Fibroblast of the conjunctiva (primary cell): Measurements from ENCODE around the gene MTNR1A.
A peak's percentile ranks its signal among the peaks of the same experiment; 100 is the strongest.
"Not testable (repeated sequence)": the region's sequence is repeated elsewhere in the genome, so short reads cannot be mapped to it uniquely, and the experiment has no call there.

Experiments
- DNase-seq: peaks from one replicate; pipeline ENCODE4 v3.0.0-alpha.2; 2010; ENCODE audit warnings: low read depth

The MTNR1A gene

GRCh38 chr4:186561748-186562147 is 6.4 kb upstream of the MTNR1A start:
- no peak for DNase-seq

DNA sequence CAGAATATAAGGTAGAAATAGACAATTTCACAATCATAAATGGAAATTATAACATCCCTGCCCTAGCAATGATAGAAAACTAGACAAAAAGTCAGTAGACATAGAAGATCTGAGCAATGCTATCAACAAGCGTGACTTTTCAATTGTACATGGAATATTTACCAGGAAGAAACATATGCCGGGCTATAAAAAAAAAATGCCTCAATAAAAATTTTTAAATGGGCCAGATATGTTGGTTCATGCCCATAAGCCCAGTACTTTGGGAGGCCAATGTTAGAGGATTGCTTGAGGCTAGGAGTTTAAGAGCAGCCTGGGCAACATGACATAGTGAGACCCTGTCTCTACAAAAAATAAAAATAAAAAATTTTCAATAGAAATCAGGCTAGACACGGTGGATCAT is 5.3 kb upstream of the MTNR1A start:
- no peak for DNase-seq

- peak; percentile 10 for DNase-seq
Measured at GRCh38 chr4:186557486-186557885, 2.1 kb upstream of the MTNR1A start.

DNA sequence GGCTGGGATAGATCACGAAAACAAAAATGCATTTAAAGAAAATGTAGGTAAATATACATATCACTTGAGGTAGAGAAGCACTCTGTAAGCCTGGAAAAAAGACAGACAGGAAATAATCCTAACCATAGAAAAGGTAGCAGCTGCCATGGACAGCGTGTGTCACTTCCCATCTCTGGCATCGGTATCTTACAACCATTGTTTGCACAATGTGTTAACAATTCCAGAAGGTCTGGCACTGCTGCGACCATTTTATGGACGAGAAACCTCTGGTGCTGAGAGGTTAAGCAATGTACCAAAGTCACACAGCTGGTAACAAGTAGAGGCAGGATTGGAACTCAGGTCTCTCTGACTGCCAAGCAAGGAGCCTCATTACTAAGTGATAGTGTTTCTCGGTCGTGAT is 1.7 kb upstream of the MTNR1A start:
- DNase-seq, result no peak

DNA sequence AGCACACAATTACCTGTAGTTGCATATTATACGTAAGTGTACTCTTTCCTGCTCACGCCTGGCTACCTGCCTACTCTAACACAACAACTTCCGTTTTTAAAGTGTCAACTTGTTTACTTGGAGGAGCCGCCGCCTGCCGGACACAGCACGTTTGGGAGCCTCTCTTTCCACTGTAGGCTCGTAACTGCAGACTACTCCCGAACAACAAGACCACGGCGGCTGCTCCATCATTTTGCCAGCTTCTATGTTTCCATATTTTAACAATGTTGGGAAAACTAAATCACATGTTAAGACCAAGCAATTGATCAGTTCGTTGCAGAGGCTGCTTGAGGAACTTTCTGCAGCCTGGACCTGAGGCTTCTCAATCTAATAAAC is 841 bp downstream of the MTNR1A start:
- no peak for DNase-seq

GRCh38 chr4:186553717-186554116 is 1.6 kb downstream of the MTNR1A start:
- no peak for DNase-seq

DNA sequence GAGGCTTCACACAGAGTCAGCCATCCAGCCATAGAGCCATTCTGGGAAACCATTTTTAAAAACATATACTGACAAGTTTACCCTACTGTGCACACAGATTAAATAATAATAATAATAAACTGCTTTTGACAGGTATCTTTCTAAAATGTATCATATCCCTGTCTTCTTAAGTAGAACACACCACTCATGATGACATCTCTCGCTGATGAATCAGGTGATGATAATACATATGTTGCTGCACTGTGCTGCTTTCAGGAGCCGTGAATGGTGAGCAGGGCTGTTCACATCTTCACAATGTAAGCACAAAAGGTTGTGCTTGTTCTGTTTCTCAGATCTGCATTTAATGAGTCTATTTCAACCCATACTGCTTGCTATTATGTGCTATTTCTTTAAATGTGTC is 3.5 kb downstream of the MTNR1A start:
- DNase-seq, result no peak

DNA sequence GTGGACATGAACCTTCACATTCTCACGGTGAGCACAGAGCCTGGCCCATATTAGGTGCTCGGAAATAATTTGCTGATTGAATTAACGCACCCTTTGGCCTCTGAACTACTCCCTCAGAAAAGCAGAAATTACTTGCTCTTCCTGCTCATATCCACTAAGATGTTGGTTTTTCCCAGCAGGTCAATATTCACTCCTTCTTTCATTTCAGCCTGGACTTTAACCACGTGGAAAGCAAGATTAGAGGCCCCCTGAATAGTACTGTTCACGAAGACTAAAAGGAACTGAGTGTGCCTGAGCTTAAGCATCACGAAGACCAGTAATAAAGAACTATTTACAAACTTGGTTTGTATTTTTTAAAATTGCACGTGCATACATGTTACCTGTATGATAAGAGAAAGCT is 9.9 kb downstream of the MTNR1A start:
- DNase-seq, result no peak

DNA sequence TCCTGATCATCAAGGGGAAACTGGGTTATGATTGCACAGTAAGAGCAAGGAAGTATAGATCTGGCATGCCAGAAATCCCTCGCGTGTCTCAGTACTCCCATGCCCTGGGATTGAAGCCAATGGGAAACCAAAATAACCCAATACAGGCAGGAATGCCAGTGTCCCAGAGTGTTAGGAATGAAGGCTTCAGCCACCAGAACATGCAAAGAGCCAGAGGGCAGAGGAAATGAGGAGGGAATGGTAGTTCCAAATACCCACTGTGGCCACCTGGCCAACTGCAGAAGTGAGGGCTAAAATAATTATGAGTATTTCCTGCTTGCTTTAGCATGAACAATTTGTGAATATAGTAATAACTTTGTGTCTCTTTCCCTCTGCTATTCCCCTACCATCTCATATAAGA is 12.2 kb downstream of the MTNR1A start:
- no peak for DNase-seq

- DNase-seq, result no peak
Measured at GRCh38 chr4:186541801-186542200, 13.6 kb downstream of the MTNR1A start.

DNA sequence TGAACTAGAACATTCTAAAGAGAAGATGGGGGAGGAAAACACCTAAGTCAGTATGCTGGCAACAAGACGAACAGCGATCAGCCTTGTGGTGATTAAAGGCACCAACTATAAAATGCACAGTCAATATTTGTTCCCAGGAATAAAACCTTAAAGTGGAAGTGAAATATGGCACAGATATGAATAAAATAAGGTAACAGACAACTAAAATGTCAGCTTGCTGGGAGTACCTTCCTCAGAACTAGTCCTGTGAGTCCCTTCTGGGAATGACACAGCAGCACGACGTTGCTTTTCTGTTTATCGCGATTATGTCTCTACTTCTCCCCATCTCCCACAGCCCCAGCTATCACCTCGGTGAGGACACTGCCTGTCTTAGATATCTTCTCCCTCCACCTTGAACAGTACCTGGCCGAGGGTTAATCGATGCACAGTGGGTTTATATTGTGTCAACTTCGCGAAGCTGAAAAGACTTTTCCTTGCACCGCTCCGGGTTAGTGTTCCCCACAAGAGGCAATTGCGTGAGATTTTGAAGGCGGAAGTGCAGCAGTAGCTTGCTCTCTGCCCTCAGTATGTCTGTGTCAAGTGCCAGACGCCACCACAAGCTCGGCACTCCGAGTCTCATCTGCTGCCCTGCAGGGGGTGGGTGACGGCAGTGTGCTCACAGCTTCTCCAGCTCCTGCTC is 17.4 kb downstream of the MTNR1A start:
- no peak for DNase-seq

DNA sequence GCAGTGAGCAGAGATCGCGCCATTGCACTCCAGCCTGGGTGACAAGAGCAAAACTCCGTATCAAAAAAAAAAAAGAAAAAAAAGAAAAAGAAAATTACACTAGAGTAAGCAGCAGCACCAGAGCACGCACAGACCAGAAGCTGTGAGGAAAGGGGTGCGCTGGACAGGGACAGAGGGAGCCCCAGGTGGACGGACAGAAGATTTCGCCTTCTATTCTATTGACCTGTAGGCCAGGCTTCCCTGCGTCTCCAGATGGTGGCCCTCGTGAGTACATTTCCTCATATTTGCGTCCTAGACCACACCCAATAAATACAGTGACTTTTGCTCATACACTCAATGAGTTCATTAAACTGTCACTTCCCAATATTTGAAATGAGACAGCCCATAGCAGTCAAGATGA is 19.1 kb downstream of the MTNR1A start:
- no peak for DNase-seq

DNA sequence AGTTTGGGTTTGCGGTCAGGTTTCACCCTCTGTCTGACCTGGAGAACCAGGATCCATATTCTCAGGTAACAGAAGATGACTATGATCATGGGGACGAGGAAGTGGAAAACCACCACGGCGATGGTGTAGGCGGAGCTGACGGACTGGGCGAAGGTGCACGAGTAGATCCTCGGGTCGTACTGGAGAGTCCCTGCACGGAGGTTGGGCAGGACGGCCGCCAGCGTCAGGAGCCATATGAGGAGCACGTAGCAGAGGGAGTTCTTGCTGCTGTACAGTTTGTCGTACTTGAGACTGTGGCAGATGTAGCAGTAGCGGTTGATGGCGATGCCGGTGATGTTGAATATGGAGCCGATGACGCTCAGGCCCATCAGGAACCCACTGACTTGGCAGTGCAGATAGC is 21.3 kb downstream of the MTNR1A start:
- no peak for DNase-seq

- DNase-seq, result not testable (repeated sequence)
Measured at GRCh38 chr4:186523927-186524326, 31.4 kb downstream of the MTNR1A start.

GRCh38 chr4:186516287-186516686 is 39.1 kb downstream of the MTNR1A start:
- no peak for DNase-seq

DNA sequence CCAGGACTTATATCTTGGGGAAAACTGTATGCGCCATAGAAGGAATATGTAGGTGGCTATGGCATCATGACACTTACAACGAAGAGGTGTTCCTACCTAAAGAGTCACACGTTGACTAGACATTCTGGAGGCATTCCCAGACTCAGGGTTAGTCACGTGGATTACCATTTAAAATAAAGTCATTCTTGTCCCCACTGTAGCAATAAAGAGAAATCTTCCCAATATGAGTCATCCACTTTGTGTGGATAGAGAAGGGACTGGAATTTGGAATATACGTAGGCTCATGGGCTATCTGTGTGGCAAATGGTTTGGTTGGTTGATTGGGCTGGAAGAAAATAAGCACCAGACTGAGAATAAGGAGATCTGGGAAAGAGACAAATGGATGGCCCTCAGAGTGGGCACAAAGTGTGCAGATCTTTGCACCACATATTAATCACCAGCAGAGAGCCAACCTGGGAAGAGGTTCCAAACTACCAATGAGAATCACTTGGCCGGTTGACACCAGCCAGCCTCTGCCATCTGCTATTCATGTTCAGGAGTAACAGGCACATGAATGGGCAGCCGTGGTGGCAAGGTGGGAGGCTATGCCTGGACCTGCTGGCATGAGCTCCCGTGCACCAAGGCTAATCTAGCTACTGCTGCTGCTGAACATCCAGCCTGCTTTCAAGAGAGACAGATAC is 41.0 kb downstream of the MTNR1A start:
- DNase-seq, result no peak

GRCh38 chr4:186504771-186505170 is 50.6 kb downstream of the MTNR1A start:
- not testable (repeated sequence) for DNase-seq

GRCh38 chr4:186502231-186502630 is 53.1 kb downstream of the MTNR1A start:
- DNase-seq, result no peak

GRCh38 chr4:186501554-186501953 is 53.8 kb downstream of the MTNR1A start:
- no peak for DNase-seq

- DNase-seq, result no peak
Measured at GRCh38 chr4:186500721-186501304, 54.6 kb downstream of the MTNR1A start.

GRCh38 chr4:186499467-186499866 is 55.9 kb downstream of the MTNR1A start:
- no peak for DNase-seq

- DNase-seq, result no peak
Measured at GRCh38 chr4:186497043-186497442, 58.3 kb downstream of the MTNR1A start.

GRCh38 chr4:186494496-186494895 is 60.9 kb downstream of the MTNR1A start:
- no peak for DNase-seq

GRCh38 chr4:186487726-186488125 is 67.6 kb downstream of the MTNR1A start:
- no peak for DNase-seq
